ENCODE data around the gene TNFRSF8. TPM values are rescaled to one million over a fixed set of nuclear protein-coding genes. Genes with fewer than 3 reads are reported as not detected.

TNFRSF8 gene
- polyA plus RNA-seq, 1 donor (not counting 4 experiments of a cell fraction or from before 2014, with no cell fraction given): 0.03 TPM

GRCh38 chr1:12184008-12184681 is 121.0 kb downstream of the TNFRSF8 start:
- no peak for DNase-seq (ENCODE audit: low read depth, low spot score)
- H3K4me1 ChIP-seq (ENCODE audit: control insufficient read depth, extremely low read depth, insufficient read depth, low read length): no peaks in the 10 kb centered on the region
- dilution Hi-C loops (cut with MboI; ENCODE audit: extremely low pct_ligation_motif_present, low sequenced_read_pairs): no loop called here
- no peaks in the 10 kb centered on the region for H3K36me3 ChIP-seq (ENCODE audit: control insufficient read depth in 2 of 2, extremely low read depth in 1 of 2, insufficient read depth in 2 of 2, low read length in 2 of 2)
- no peaks in the 10 kb centered on the region for H3K79me2 ChIP-seq (ENCODE audit: control insufficient read depth, insufficient read depth, low read length)
- peaks cover 33% of the 10 kb centered on the region for H3K27me3 ChIP-seq (ENCODE audit: control insufficient read depth, extremely low read depth, insufficient read depth, low read length)
- H3K9ac ChIP-seq (ENCODE audit: control insufficient read depth, extremely low read depth, insufficient read depth, low read length): no peak overlapping the region
- H3K4me3 ChIP-seq (ENCODE audit: control insufficient read depth in 2 of 3, extremely low read depth in 1 of 3, insufficient read depth in 2 of 3, low read depth in 1 of 3, low read length in 3 of 3): no peak overlapping the region
- no peaks in the 10 kb centered on the region for H4K20me1 ChIP-seq (ENCODE audit: control insufficient read depth, extremely low read depth, insufficient read depth, low read length)
- H3K9me1 ChIP-seq (ENCODE audit: control insufficient read depth, extremely low read depth, insufficient read depth, low read length): no peaks in the 10 kb centered on the region
- no peak for FAIRE-seq
- H3K4me2 ChIP-seq (ENCODE audit: control insufficient read depth, extremely low read depth, insufficient read depth, low read depth, low read length): no peak overlapping the region
- H3K27ac ChIP-seq (ENCODE audit: control insufficient read depth, insufficient read depth, low read length): no peak overlapping the region
- TF ChIP-seq EZH2 (IDR thresholded peaks at IDR 0.05; ENCODE audit: low read length): no peak
- no peak for TF ChIP-seq CTCF (optimal IDR thresholded peaks at IDR 0.05 in 1 of 3, IDR thresholded peaks at IDR 0.05 in 1 of 3, conservative IDR thresholded peaks at IDR 0.05 in 1 of 3; ENCODE audit: extremely low read depth in 1 of 3, insufficient read depth in 2 of 3, low read length in 3 of 3)
- H2AFZ ChIP-seq (ENCODE audit: control insufficient read depth, low read length): no peak overlapping the region
- no peaks in the 10 kb centered on the region for H3K9me3 ChIP-seq (ENCODE audit: control insufficient read depth, low read depth, low read length)

- dilution Hi-C loops (cut with MboI; ENCODE audit: extremely low pct_ligation_motif_present, low sequenced_read_pairs): no loop called here
- Histone ChIP-seq H3K9me3 (ENCODE audit: control insufficient read depth, low read depth, low read length) (no peaks in the 10 kb centered on the region), H2AFZ (ENCODE audit: control insufficient read depth, low read length) (no peak overlapping the region), H3K79me2 (ENCODE audit: control insufficient read depth, insufficient read depth, low read length) (no peaks in the 10 kb centered on the region), H3K36me3 (ENCODE audit: control insufficient read depth in 2 of 2, extremely low read depth in 1 of 2, insufficient read depth in 2 of 2, low read length in 2 of 2) (no peaks in the 10 kb centered on the region), H3K9ac (ENCODE audit: control insufficient read depth, extremely low read depth, insufficient read depth, low read length) (no peak overlapping the region), H3K4me3 (ENCODE audit: control insufficient read depth in 2 of 3, extremely low read depth in 1 of 3, insufficient read depth in 2 of 3, low read depth in 1 of 3, low read length in 3 of 3) (no peak overlapping the region), H3K4me2 (ENCODE audit: control insufficient read depth, extremely low read depth, insufficient read depth, low read depth, low read length) (no peak overlapping the region), H4K20me1 (ENCODE audit: control insufficient read depth, extremely low read depth, insufficient read depth, low read length) (no peaks in the 10 kb centered on the region), H3K27me3 (ENCODE audit: control insufficient read depth, extremely low read depth, insufficient read depth, low read length) (peaks cover 32% of the 10 kb centered on the region), H3K4me1 (ENCODE audit: control insufficient read depth, extremely low read depth, insufficient read depth, low read length) (no peaks in the 10 kb centered on the region), H3K27ac (ENCODE audit: control insufficient read depth, insufficient read depth, low read length) (no peak overlapping the region), H3K9me1 (ENCODE audit: control insufficient read depth, extremely low read depth, insufficient read depth, low read length) (no peaks in the 10 kb centered on the region)
- DNase-seq (ENCODE audit: low read depth, low spot score): no peak
- no peak for TF ChIP-seq CTCF (optimal IDR thresholded peaks at IDR 0.05 in 1 of 3, IDR thresholded peaks at IDR 0.05 in 1 of 3, conservative IDR thresholded peaks at IDR 0.05 in 1 of 3; ENCODE audit: extremely low read depth in 1 of 3, insufficient read depth in 2 of 3, low read length in 3 of 3)
- TF ChIP-seq EZH2 (IDR thresholded peaks at IDR 0.05; ENCODE audit: low read length): no peak
- FAIRE-seq: no peak
Measured at GRCh38 chr1:12185036-12185917, 122.2 kb downstream of the TNFRSF8 start.

Data from keratinocyte (primary cell).